A549 (cell line): ENCODE measurements around the gene NCOA6. TPM values are rescaled to one million over a fixed set of nuclear protein-coding genes. Genes with fewer than 3 reads are reported as not detected.

Experiments used
- ATAC-seq, 2 experiments: fragments of 200-7000 bp in 1 of 2; fragments of >200 bp in 1 of 2; cut with Nextera tagmentation in 1 of 2; cut with Tn5 transposase in 1 of 2; 3 replicates each; pipeline versions ENCODE4 v1.8.0 to v1.9.1; 2018 to 2020; ENCODE audit warnings: mild to moderate bottlenecking in 1 of 2, moderate library complexity in 1 of 2
- CTCF ChIA-PET: fragments of 300-600 bp; sonication (Branson Sonifier 250); formaldehyde crosslinking; extraction: SDS; loops from one replicate; lab custom pipeline; 2021; ENCODE audit warnings: antibody characterized with exemption, inconsistent platforms; lab: Yijun Ruan, JAX
- POLR2A ChIA-PET: fragments of 350-600 bp; formaldehyde crosslinking; extraction: SDS; loops from one replicate; lab custom pipeline; 2021; ENCODE audit warnings: antibody characterized with exemption, inconsistent platforms; lab: Yijun Ruan, JAX
- DNase-seq, 2 experiments: peaks; one replicate each; pipeline versions ENCODE4 v3.0.0 to v3.0.0-alpha.2; 2011 to 2016; ENCODE audit warnings: low read depth in 1 of 2, low spot score in 1 of 2
- FAIRE-seq: peaks from 2 replicates; lab custom pipeline; 2011; peaks lifted over from hg19 to GRCh38; lab: Jason Lieb, UNC
- H3K27ac ChIP-seq, 2 experiments: fragments of >200 bp; sonication (Bioruptor Twin); formaldehyde crosslinking; 3 replicates each; pipeline ENCODE4 v1.5.1; 2016 to 2017
- H3K4me1 ChIP-seq: fragments of >200 bp; sonication (Bioruptor Twin); formaldehyde crosslinking; 3 replicates; pipeline ENCODE4 v1.6.1; 2016
- H3K4me2 ChIP-seq: fragments of >200 bp; sonication (Bioruptor Twin); formaldehyde crosslinking; 3 replicates; pipeline ENCODE4 v1.6.1; 2016
- H3K4me3 ChIP-seq: fragments of >200 bp; sonication (Bioruptor Twin); formaldehyde crosslinking; 3 replicates; pipeline ENCODE4 v1.5.1; 2016
- H3K9me3 ChIP-seq: fragments of >200 bp; sonication (Bioruptor Twin); formaldehyde crosslinking; 3 replicates; pipeline ENCODE4 v1.6.1; 2016
- ATOH8 ChIP-seq: fragments of 250-450 bp; sonication (Bioruptor Pico); IDR thresholded peaks from 2 replicates; pipeline ENCODE4 v1.5.0; 2020; ENCODE audit warnings: low read depth, mild to moderate bottlenecking, moderate library complexity
- BHLHE40 ChIP-seq: IDR thresholded peaks from 2 replicates; pipeline ENCODE4 v1.6.1; 2012; ENCODE audit warnings: low read depth, low read length, inconsistent platforms
- CHD4 ChIP-seq: fragments of 200-600 bp; sonication (generic); IDR thresholded peaks from 2 replicates; pipeline ENCODE4 v1.6.1; 2016; ENCODE audit warnings: antibody characterized with exemption, mild to moderate bottlenecking, borderline replicate concordance
- EP300 ChIP-seq, 2 experiments: fragments of >200 bp; sonication (Bioruptor Twin); formaldehyde crosslinking; IDR thresholded peaks; 2 replicates in 1 of 2; 3 replicates in 1 of 2; pipeline ENCODE4 v1.6.1; 2016 to 2017
- ESRRA ChIP-seq: fragments of 150-350 bp; IDR thresholded peaks from 2 replicates; pipeline ENCODE4 v1.6.1; 2014; ENCODE audit warnings: mild to moderate bottlenecking, low read length, borderline replicate concordance
- FOSB ChIP-seq: fragments of 250-450 bp; sonication (Bioruptor Pico); IDR thresholded peaks from 2 replicates; pipeline ENCODE4 v1.5.0; 2020; ENCODE audit warnings: mild to moderate bottlenecking, moderate library complexity
- FOSL2 ChIP-seq, 2 experiments: fragments of 450-650 bp in 1 of 2; fragments of >200 bp in 1 of 2; sonication (Bioruptor Twin) in 1 of 2; formaldehyde crosslinking; IDR thresholded peaks; 2 replicates each; pipeline versions ENCODE4 v1.5.0 to v1.6.1; 2016 to 2020; ENCODE audit warnings: mild to moderate bottlenecking in 1 of 2, moderate library complexity in 1 of 2
- FOXS1 ChIP-seq: fragments of 250-450 bp; sonication (Bioruptor Pico); IDR thresholded peaks from 2 replicates; pipeline ENCODE4 v1.5.0; 2020; ENCODE audit warnings: mild to moderate bottlenecking, moderate library complexity
- HOXA7 ChIP-seq: fragments of 250-450 bp; sonication (Bioruptor Pico); IDR thresholded peaks from 2 replicates; pipeline ENCODE4 v1.5.0; 2020; ENCODE audit warnings: mild to moderate bottlenecking, moderate library complexity
- JUN ChIP-seq, 2 experiments: fragments of >200 bp; sonication (Bioruptor Twin); formaldehyde crosslinking; IDR thresholded peaks; 2 replicates in 1 of 2; 3 replicates in 1 of 2; pipeline ENCODE4 v1.6.1; 2016 to 2017
- KDM5A ChIP-seq: fragments of 200-600 bp; sonication (generic); IDR thresholded peaks from 2 replicates; pipeline ENCODE4 v1.6.1; 2016; ENCODE audit warnings: antibody characterized with exemption, mild to moderate bottlenecking
- MYC ChIP-seq: IDR thresholded peaks from 2 replicates; pipeline ENCODE4 v1.6.1; 2012; ENCODE audit warnings: mild to moderate bottlenecking, inconsistent platforms, low read length, improper control_type of control experiment, borderline replicate concordance
- NPAS2 ChIP-seq: fragments of 250-450 bp; sonication (Bioruptor Pico); IDR thresholded peaks from 2 replicates; pipeline ENCODE4 v1.8.0; 2022; ENCODE audit warnings: mild to moderate bottlenecking, moderate library complexity, borderline replicate concordance
- NR3C1 ChIP-seq: fragments of >200 bp; sonication (Bioruptor Twin); formaldehyde crosslinking; IDR thresholded peaks from 3 replicates; pipeline ENCODE4 v1.6.1; 2017
- PHF8 ChIP-seq: fragments of 200-600 bp; sonication (generic); IDR thresholded peaks from 2 replicates; pipeline ENCODE4 v1.6.1; 2016; ENCODE audit warnings: low read depth, mild to moderate bottlenecking, antibody characterized with exemption, moderate library complexity, borderline replicate concordance
- POLR2A ChIP-seq: IDR thresholded peaks from 2 replicates; pipeline ENCODE4 v1.6.1; 2012; ENCODE audit warnings: mild to moderate bottlenecking, low read length
- POLR2AphosphoS2 ChIP-seq: conservative IDR thresholded peaks from 2 replicates; pipeline ENCODE4 v1.6.1; 2012; ENCODE audit warnings: low read length, improper control_type of control experiment, inconsistent platforms
- RAD21 ChIP-seq, 2 experiments: fragments of >200 bp in 1 of 2; sonication (Bioruptor Twin) in 1 of 2; formaldehyde crosslinking in 1 of 2; IDR thresholded peaks in 1 of 2; conservative IDR thresholded peaks in 1 of 2; 2 replicates in 1 of 2; 3 replicates in 1 of 2; pipeline ENCODE4 v1.6.1; 2012 to 2018; ENCODE audit warnings: inconsistent platforms in 1 of 2
- RCOR1 ChIP-seq: fragments of 150-350 bp; IDR thresholded peaks from 2 replicates; pipeline ENCODE4 v1.6.1; 2014; ENCODE audit warnings: antibody characterized with exemption, low read length, low read depth
- REST ChIP-seq: fragments of 200-600 bp; sonication (generic); IDR thresholded peaks from 2 replicates; pipeline ENCODE4 v1.6.1; 2016; ENCODE audit warnings: antibody characterized with exemption, mild to moderate bottlenecking, moderate library complexity
- RFX5 ChIP-seq: fragments of 450-650 bp; IDR thresholded peaks from 2 replicates; pipeline ENCODE4 v1.7.1; 2014; ENCODE audit warnings: antibody characterized with exemption, mild to moderate bottlenecking, moderate library complexity
- RNF2 ChIP-seq: fragments of 200-600 bp; sonication (generic); IDR thresholded peaks from 2 replicates; pipeline ENCODE4 v1.6.1; 2016; ENCODE audit warnings: low read depth, mild to moderate bottlenecking, antibody characterized with exemption, moderate library complexity, borderline replicate concordance
- SREBF2 ChIP-seq: fragments of 450-650 bp; IDR thresholded peaks from 2 replicates; pipeline ENCODE4 v1.6.1; 2014; ENCODE audit warnings: mild to moderate bottlenecking, moderate library complexity
- TP53 ChIP-seq: fragments of 250-450 bp; sonication (Bioruptor Pico); IDR thresholded peaks from 2 replicates; pipeline ENCODE4 v1.5.0; 2021; ENCODE audit warnings: mild to moderate bottlenecking, moderate library complexity
- ZFP36 ChIP-seq: fragments of 450-650 bp; IDR thresholded peaks from 2 replicates; pipeline ENCODE4 v1.6.1; 2014; ENCODE audit warnings: borderline replicate concordance; ENCODE audit not compliant: partially characterized antibody
- ZNF302 ChIP-seq: fragments of 250-450 bp; sonication (Bioruptor Pico); IDR thresholded peaks from 2 replicates; pipeline ENCODE4 v1.9.0; 2021; ENCODE audit warnings: inconsistent platforms, mild to moderate bottlenecking, moderate library complexity
- WGBS: methylation state at CpG from one replicate; pipeline ENCODE4 v1.1.6; 2017; ENCODE audit errors: missing lambda C conversion rate; 5-methylcytosine and 5-hydroxymethylcytosine counted together
- polyA plus RNA-seq, 4 experiments: library from polyadenylated mRNA; depleted of rRNA in 3 of 4; stranded (reverse); fragments of >200 nt; fragmentation: RNase III in 1 of 4; extraction: RNeasy Plus Mini Kit Qiagen cat#74134 plus additional on column Dnase treatment in 1 of 4; gene quantifications; 2 replicates in 3 of 4; 3 replicates in 1 of 4; pipeline ENCODE4 v1.2.3, GENCODE V29; 2011 to 2017
- TF ChIP-seq, protein P1 (sequence below): IDR thresholded peaks from 2 replicates; pipeline ENCODE4 v1.6.1; 2012

Gene NCOA6
- polyA plus RNA-seq, 2 of the 4 experiments (the other 2 are of a cell fraction): 15.8 to 18.0 TPM

DNA sequence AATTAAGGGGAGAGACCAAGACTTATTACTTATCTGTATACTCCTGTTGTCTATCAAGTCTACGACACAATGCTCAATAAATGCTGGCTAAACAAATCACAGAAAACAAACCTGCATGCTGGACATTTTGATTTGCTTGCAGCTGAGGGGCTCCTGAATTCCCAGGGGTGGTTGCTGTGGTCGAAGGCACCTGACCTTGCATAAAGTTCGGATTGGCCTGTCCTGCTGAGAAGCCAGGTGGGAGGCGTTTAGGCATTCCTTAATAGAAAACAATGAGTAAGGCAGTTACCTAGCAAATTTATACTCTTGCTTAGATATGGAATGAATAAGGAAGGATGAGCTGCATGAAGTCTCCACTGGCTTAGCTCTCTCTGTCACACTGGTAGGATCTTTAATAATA is 70.8 kb downstream of the NCOA6 start:
- ChIA-PET CTCF (interaction anchor here (0.9 to 7.1 kb wide), 5 partner anchors 13 to 73 kb away, joined by 3 to 39 read pairs (median 5); no protein-coding TSS in a partner anchor), POLR2A (no interaction called here)
- DNase-seq: no peak
- 87% methylated on average over 4 of the region's 4 CpGs for WGBS
- Histone ChIP-seq H3K4me1 (no peaks in the 10 kb centered on the region), H3K27ac (no peak overlapping the region), H3K9me3 (no peaks in the 10 kb centered on the region), H3K4me3 (no peak overlapping the region), H3K4me2 (no peak overlapping the region)
- no peak for FAIRE-seq
- ATAC-seq: no peak
- TF ChIP-seq ZFP36 (no peak), POLR2AphosphoS2 (no peak), PHF8 (no peak), JUN (IDR thresholded peaks at IDR 0.05) (no peak), FOXS1 (CRISPR knock-in tag) (no peak), TP53 (CRISPR knock-in tag) (no peak), ATOH8 (CRISPR knock-in tag) (no peak), ZNF302 (no peak), RFX5 (no peak), KDM5A (no peak), NR3C1 (no peak)
- TF ChIP-seq, protein P1, sequence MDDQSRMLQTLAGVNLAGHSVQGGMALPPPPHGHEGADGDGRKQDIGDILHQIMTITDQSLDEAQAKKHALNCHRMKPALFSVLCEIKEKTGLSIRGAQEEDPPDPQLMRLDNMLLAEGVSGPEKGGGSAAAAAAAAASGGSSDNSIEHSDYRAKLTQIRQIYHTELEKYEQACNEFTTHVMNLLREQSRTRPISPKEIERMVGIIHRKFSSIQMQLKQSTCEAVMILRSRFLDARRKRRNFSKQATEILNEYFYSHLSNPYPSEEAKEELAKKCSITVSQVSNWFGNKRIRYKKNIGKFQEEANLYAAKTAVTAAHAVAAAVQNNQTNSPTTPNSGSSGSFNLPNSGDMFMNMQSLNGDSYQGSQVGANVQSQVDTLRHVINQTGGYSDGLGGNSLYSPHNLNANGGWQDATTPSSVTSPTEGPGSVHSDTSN: no peak

GRCh38 chr20:34753706-34754461 is 71.6 kb downstream of the NCOA6 start:
- H3K4me3 ChIP-seq: no peak overlapping the region
- CTCF ChIA-PET: interaction anchor here (0.7 to 7.1 kb wide), 8 partner anchors 11 to 563 kb away, joined by 3 to 39 read pairs (median 4); no protein-coding TSS in a partner anchor
- H3K9me3 ChIP-seq: no peaks in the 10 kb centered on the region
- FAIRE-seq (no peak), ATAC-seq (no peak), DNase-seq (no peak)
- POLR2A ChIA-PET: no interaction called here
- TF ChIP-seq POLR2A (no peak), CHD4 (no peak), JUN (IDR thresholded peaks at IDR 0.05) (no peak), RNF2 (no peak), HOXA7 (no peak), FOSL2 (IDR thresholded peaks at IDR 0.05) (no peak), FOSL2 (CRISPR knock-in tag; IDR thresholded peaks at IDR 0.05) (no peak), MYC (no peak), EP300 (IDR thresholded peaks at IDR 0.05) (no peak), REST (no peak), ATOH8 (CRISPR knock-in tag) (no peak), FOSB (CRISPR knock-in tag) (no peak), BHLHE40 (no peak), RCOR1 (no peak), RAD21 (conservative IDR thresholded peaks at IDR 0.05 in 1 of 2, IDR thresholded peaks at IDR 0.05 in 1 of 2) (no peak), NPAS2 (no peak), KDM5A (no peak), SREBF2 (no peak), ESRRA (no peak)
- TF ChIP-seq, protein P1: no peak
- 88% methylated on average over 2 of the region's 2 CpGs for WGBS
- H3K4me2 ChIP-seq: no peak overlapping the region
- H3K4me1 ChIP-seq: no peaks in the 10 kb centered on the region
- no peak overlapping the region for H3K27ac ChIP-seq
